Thyroid gland (tissue), 4 donors: ENCODE results near the gene GSTA4.

ENCODE experiments used
- POLR2A ChIP-seq, 2 donors: fragments of 450-650 bp; IDR thresholded peaks; one replicate each; pipeline ENCODE4 v1.6.1; 2017; ENCODE audit warnings: antibody characterized with exemption in 2 of 2, mild to moderate bottlenecking in 2 of 2, moderate library complexity in 1 of 2
- TF ChIP-seq, protein P1 (sequence below), 6 experiments: fragments of 200-600 bp in 3 of 6; fragments of 450-650 bp in 3 of 6; sonication (generic) in 3 of 6; IDR thresholded peaks; one replicate each; pipeline ENCODE4 v1.5.1; 2016 to 2019; ENCODE audit warnings: antibody characterized with exemption in 6 of 6, mild to moderate bottlenecking in 2 of 6, inconsistent platforms in 1 of 6, moderate library complexity in 1 of 6

DNA sequence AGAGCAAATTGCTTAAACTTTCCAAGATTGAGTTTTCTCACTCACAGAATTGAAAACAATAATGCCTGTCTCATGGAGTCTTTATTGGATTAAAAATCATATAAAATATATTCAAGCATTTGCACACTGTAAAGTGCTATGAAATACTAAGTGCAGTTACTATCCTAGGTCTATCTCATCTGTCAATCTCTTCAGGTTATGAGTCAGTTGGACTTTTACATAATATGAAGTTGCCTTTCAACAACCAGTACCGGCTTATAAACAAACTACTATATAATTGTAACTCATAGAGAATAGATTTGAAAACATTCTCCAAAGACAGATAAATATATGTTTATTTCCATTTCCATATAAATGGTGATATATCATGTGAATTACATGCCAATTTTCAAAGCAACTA, 20.4 kb upstream of the GSTA4 start:
- TF ChIP-seq, protein P1, sequence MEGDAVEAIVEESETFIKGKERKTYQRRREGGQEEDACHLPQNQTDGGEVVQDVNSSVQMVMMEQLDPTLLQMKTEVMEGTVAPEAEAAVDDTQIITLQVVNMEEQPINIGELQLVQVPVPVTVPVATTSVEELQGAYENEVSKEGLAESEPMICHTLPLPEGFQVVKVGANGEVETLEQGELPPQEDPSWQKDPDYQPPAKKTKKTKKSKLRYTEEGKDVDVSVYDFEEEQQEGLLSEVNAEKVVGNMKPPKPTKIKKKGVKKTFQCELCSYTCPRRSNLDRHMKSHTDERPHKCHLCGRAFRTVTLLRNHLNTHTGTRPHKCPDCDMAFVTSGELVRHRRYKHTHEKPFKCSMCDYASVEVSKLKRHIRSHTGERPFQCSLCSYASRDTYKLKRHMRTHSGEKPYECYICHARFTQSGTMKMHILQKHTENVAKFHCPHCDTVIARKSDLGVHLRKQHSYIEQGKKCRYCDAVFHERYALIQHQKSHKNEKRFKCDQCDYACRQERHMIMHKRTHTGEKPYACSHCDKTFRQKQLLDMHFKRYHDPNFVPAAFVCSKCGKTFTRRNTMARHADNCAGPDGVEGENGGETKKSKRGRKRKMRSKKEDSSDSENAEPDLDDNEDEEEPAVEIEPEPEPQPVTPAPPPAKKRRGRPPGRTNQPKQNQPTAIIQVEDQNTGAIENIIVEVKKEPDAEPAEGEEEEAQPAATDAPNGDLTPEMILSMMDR (IDR thresholded peaks at IDR 0.05): no peak
- no peak for TF ChIP-seq POLR2A (IDR thresholded peaks at IDR 0.05)
